Gastrocnemius medialis (tissue), 4 donors: ENCODE data around the gene MFAP3. TPM values are rescaled to one million over a fixed set of nuclear protein-coding genes. Genes with fewer than 3 reads are reported as not detected.
"Not testable (repeated sequence)": the region's sequence is repeated elsewhere in the genome, so short reads cannot be mapped to it uniquely, and the experiment has no call there.

Experiments
- ATAC-seq, 2 donors: fragments of 150-250 bp; one replicate each; pipeline ENCODE4 v1.9.1; 2016
- DNase-seq, 2 donors: peaks; one replicate each; pipeline ENCODE4 v3.0.0-alpha.2; 2019
- H3K27ac ChIP-seq, 4 donors: fragments of 200-600 bp; sonication (generic); 1 replicate in 1 of 4; 2 replicates in 3 of 4; pipeline ENCODE4 v1.5.1; 2016 to 2018; ENCODE audit warnings: mild to moderate bottlenecking in 2 of 4, moderate library complexity in 1 of 4
- H3K27me3 ChIP-seq, 3 donors: fragments of 200-600 bp; sonication (generic) in 2 of 3; 1 replicate in 1 of 3; 2 replicates in 2 of 3; pipeline versions ENCODE4 v1.5.1 to v1.6.0; 2016 to 2019; ENCODE audit warnings: mild to moderate bottlenecking in 1 of 3, moderate library complexity in 1 of 3
- H3K36me3 ChIP-seq, 2 donors: fragments of 200-600 bp; sonication (generic) in 1 of 2; one replicate each; pipeline ENCODE4 v1.5.1; 2017 to 2018
- H3K4me1 ChIP-seq, 2 donors: fragments of 200-600 bp; sonication (generic) in 1 of 2; one replicate each; pipeline ENCODE4 v1.5.1; 2016 to 2017; ENCODE audit warnings: mild to moderate bottlenecking in 2 of 2
- H3K4me3 ChIP-seq, 4 donors: fragments of 200-600 bp; sonication (generic) in 3 of 4; 1 replicate in 1 of 4; 2 replicates in 3 of 4; pipeline ENCODE4 v1.5.1; 2016 to 2019; ENCODE audit warnings: mild to moderate bottlenecking in 2 of 4
- H3K9me3 ChIP-seq, 3 donors: fragments of 200-600 bp; sonication (generic) in 2 of 3; 1 replicate in 1 of 3; 2 replicates in 2 of 3; pipeline ENCODE4 v1.5.1; 2016 to 2019
- POLR2A ChIP-seq, 2 donors: fragments of 450-650 bp; IDR thresholded peaks; one replicate each; pipeline ENCODE4 v1.6.1; 2017; ENCODE audit warnings: antibody characterized with exemption in 2 of 2, mild to moderate bottlenecking in 2 of 2, moderate library complexity in 2 of 2
- in situ Hi-C, 4 donors: fragments of 200-750 bp; cut with MboI; loops; one replicate each; pipeline versions ENCODE4 v1.15.0 to v1.8.0; 2017; ENCODE audit warnings: low sequenced_read_pairs in 4 of 4
- intact Hi-C: fragments of 100-400 bp; cut with DNase I; formaldehyde crosslinking; loops from one replicate; pipeline ENCODE4 v1.15.1; 2023; ENCODE audit warnings: low total_unique reads
- total RNA-seq, 4 donors: library from RNA; depleted of rRNA; stranded (reverse); fragments of >200 nt; gene quantifications; one replicate each; pipeline versions ENCODE4 v1.1.0 to v1.2.3, GENCODE V29; 2016
- TF ChIP-seq, protein P1 (sequence below), 5 experiments: fragments of 450-650 bp in 3 of 5; fragments of 200-600 bp in 2 of 5; sonication (generic) in 2 of 5; IDR thresholded peaks in 4 of 5; conservative IDR thresholded peaks in 1 of 5; 1 replicate in 4 of 5; 2 replicates in 1 of 5; pipeline ENCODE4 v1.5.1; 2016 to 2019; ENCODE audit warnings: antibody characterized with exemption in 5 of 5, mild to moderate bottlenecking in 3 of 5, moderate library complexity in 3 of 5

MFAP3 gene
- total RNA-seq, 4 donors from 2014 or later, result 25.4 to 80.5 (median 28.7) TPM

GRCh38 chr5:154059583-154059982 lies 20.8 kb downstream of the MFAP3 start:
- Histone ChIP-seq H3K27me3 (no peaks in the 10 kb centered on the region), H3K27ac (no peak overlapping the region), H3K36me3 (peaks cover 0 to 6% of the 10 kb centered on the region in 2 donors), H3K4me1 (peaks cover 7 to 9% of the 10 kb centered on the region in 2 donors), H3K9me3 (no peaks in the 10 kb centered on the region), H3K4me3 (no peak overlapping the region)
- TF ChIP-seq, protein P1, sequence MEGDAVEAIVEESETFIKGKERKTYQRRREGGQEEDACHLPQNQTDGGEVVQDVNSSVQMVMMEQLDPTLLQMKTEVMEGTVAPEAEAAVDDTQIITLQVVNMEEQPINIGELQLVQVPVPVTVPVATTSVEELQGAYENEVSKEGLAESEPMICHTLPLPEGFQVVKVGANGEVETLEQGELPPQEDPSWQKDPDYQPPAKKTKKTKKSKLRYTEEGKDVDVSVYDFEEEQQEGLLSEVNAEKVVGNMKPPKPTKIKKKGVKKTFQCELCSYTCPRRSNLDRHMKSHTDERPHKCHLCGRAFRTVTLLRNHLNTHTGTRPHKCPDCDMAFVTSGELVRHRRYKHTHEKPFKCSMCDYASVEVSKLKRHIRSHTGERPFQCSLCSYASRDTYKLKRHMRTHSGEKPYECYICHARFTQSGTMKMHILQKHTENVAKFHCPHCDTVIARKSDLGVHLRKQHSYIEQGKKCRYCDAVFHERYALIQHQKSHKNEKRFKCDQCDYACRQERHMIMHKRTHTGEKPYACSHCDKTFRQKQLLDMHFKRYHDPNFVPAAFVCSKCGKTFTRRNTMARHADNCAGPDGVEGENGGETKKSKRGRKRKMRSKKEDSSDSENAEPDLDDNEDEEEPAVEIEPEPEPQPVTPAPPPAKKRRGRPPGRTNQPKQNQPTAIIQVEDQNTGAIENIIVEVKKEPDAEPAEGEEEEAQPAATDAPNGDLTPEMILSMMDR (IDR thresholded peaks at IDR 0.05 in 4 of 5, conservative IDR thresholded peaks at IDR 0.05 in 1 of 5), result no peak
- no peak for TF ChIP-seq POLR2A (IDR thresholded peaks at IDR 0.05)
- ATAC-seq (no peak), DNase-seq (no peak)
- in situ Hi-C loops (no loop called here), intact Hi-C loops (no loop called here)

GRCh38 chr5:154060606-154061005 lies 21.8 kb downstream of the MFAP3 start:
- Histone ChIP-seq H3K36me3 (no peaks in the 10 kb centered on the region), H3K27me3 (no peaks in the 10 kb centered on the region), H3K27ac (no peak overlapping the region), H3K4me3 (no peak overlapping the region), H3K4me1 (peaks cover 7 to 9% of the 10 kb centered on the region in 2 donors), H3K9me3 (no peaks in the 10 kb centered on the region)
- intact Hi-C loops, result no loop called here
- no peak for ATAC-seq
- TF ChIP-seq, protein P1 (IDR thresholded peaks at IDR 0.05 in 4 of 5, conservative IDR thresholded peaks at IDR 0.05 in 1 of 5), result no peak
- TF ChIP-seq POLR2A (IDR thresholded peaks at IDR 0.05), result no peak
- in situ Hi-C loops, result no loop called here
- no peak for DNase-seq

DNA sequence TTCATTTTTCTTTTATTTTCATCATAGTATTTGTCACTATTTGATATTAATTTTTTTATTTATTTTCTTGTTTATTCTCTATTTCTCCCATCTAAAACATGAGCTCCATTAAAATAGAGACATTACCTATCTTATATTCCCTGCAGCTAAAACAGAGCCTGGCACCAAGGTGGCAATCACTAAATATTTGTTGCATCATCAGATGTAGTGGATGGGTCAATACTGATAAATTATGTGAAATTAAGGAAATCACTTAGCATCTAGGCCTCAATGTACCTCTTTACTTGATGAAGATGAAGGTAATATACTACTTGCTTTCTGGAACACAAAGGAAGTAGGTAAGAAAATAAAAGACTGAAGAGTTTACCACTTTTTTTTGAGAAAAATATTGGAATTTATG lies 24.6 kb downstream of the MFAP3 start:
- DNase-seq (no peak), ATAC-seq (no peak)
- Histone ChIP-seq H3K27me3 (no peaks in the 10 kb centered on the region), H3K36me3 (no peaks in the 10 kb centered on the region), H3K27ac (no peak overlapping the region), H3K4me1 (peaks cover 2 to 4% of the 10 kb centered on the region in 2 donors), H3K4me3 (no peak overlapping the region), H3K9me3 (no peaks in the 10 kb centered on the region)
- intact Hi-C loops, result no loop called here
- in situ Hi-C loops, result no loop called here
- TF ChIP-seq, protein P1 (IDR thresholded peaks at IDR 0.05 in 4 of 5, conservative IDR thresholded peaks at IDR 0.05 in 1 of 5), result no peak
- TF ChIP-seq POLR2A (IDR thresholded peaks at IDR 0.05), result no peak

DNA sequence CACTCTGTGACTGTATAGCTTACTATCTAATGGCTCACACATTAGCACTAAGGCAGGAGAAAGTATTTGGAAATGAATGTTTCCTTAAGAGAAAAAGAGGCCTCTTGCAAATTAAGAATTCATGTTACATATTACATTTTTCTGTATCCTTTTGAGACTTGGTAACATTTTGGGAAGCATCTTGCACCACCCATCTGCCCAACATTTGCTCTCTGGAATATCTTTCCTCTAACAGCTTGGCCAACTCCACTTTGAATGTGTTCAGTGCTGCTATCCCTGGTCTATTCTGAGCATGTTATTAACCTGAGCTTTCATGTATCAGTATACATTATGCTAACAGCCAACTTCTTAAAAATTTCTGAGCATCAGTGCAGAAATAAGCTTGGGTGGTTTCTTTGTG lies 27.2 kb downstream of the MFAP3 start:
- Histone ChIP-seq H3K4me1 (no peaks in the 10 kb centered on the region), H3K27ac (no peak overlapping the region), H3K9me3 (no peaks in the 10 kb centered on the region), H3K36me3 (no peaks in the 10 kb centered on the region), H3K4me3 (no peak overlapping the region), H3K27me3 (no peaks in the 10 kb centered on the region)
- ATAC-seq (no peak), DNase-seq (no peak)
- intact Hi-C loops, result no loop called here
- TF ChIP-seq POLR2A (IDR thresholded peaks at IDR 0.05), result no peak
- TF ChIP-seq, protein P1 (IDR thresholded peaks at IDR 0.05 in 4 of 5, conservative IDR thresholded peaks at IDR 0.05 in 1 of 5), result no peak
- in situ Hi-C loops, result no loop called here

DNA sequence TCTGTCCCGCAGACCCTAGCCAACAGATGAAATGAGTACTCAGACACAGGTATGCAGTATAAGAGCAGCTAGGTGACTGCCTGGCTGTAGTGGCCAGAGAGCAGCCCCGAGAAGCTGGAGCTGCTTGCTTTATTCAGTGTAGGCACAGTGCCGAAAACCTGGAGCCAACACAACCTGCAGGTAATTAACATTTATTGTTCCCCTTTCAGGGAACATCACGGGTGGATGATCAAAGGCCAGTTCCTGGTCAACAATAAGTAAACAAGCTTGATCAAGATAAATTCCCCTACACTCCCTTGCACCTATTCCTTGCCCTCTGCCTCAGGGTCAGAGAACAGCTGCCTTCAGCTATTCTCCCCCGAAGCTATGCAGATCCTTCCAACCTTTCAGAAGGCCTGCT lies 31.1 kb downstream of the MFAP3 start:
- H3K4me1 ChIP-seq, H3K4me3 ChIP-seq, intact Hi-C loops, H3K27ac ChIP-seq, DNase-seq, ATAC-seq, H3K36me3 ChIP-seq, H3K9me3 ChIP-seq, H3K27me3 ChIP-seq: not testable (repeated sequence)
- in situ Hi-C loops, result loop anchor here (5.0 to 10.0 kb wide), 5 partner anchors 115 to 337 kb away; no protein-coding TSS in a partner anchor
